Type B pancreatic cell (in vitro differentiated cells): ENCODE results near the gene STAT1. TPM values are rescaled to one million over a fixed set of nuclear protein-coding genes. Genes with fewer than 3 reads are reported as not detected.

Experiments
- DNase-seq: peaks from one replicate; pipeline ENCODE4 v3.0.0; 2021; ENCODE audit warnings: mixed read lengths; ENCODE audit not compliant: unreplicated experiment; ENCODE audit errors: extremely low spot score
- H3K27ac Mint-ChIP-seq: 2 replicates; pipeline ENCODE4 v1.8.0; 2021; ENCODE audit warnings: mild to moderate bottlenecking, mixed read lengths
- H3K27me3 Mint-ChIP-seq: 2 replicates; pipeline ENCODE4 v1.8.0; 2021; ENCODE audit warnings: mixed read lengths
- H3K36me3 Mint-ChIP-seq: 2 replicates; pipeline ENCODE4 v1.8.0; 2021; ENCODE audit warnings: mixed read lengths
- H3K4me1 Mint-ChIP-seq: one replicate; pipeline ENCODE4 v1.8.0; 2021; ENCODE audit warnings: mixed read lengths; ENCODE audit not compliant: unreplicated experiment
- H3K4me3 Mint-ChIP-seq: 2 replicates; pipeline ENCODE4 v1.8.0; 2021; ENCODE audit warnings: mild to moderate bottlenecking, mixed read lengths
- H3K9me3 Mint-ChIP-seq: 2 replicates; pipeline ENCODE4 v1.8.0; 2021; ENCODE audit warnings: mixed read lengths
- CTCF ChIP-seq: fragments of 200-600 bp; sonication (generic); conservative IDR thresholded peaks from 2 replicates; pipeline ENCODE4 v1.5.0; 2021; ENCODE audit warnings: antibody characterized with exemption, mild to moderate bottlenecking
- total RNA-seq: library from RNA; stranded (reverse); gene quantifications from 2 replicates; pipeline ENCODE4 v1.2.1, GENCODE V29; 2021; ENCODE audit warnings: low replicate concordance

The STAT1 gene
- total RNA-seq, 1 donor from 2014 or later: 52.8 TPM

- Mint-ChIP-seq H3K36me3 (no peaks in the 10 kb centered on the region), H3K4me1 (peaks cover 14% of the 10 kb centered on the region), H3K4me3 (no peak overlapping the region), H3K27ac (no peak overlapping the region), H3K9me3 (peaks cover 7% of the 10 kb centered on the region), H3K27me3 (no peaks in the 10 kb centered on the region)
- no peak for DNase-seq
- TF ChIP-seq CTCF: no peak
Observed at GRCh38 chr2:191048073-191048472, 34.1 kb upstream of the STAT1 start.

- Mint-ChIP-seq H3K36me3 (no peaks in the 10 kb centered on the region), H3K4me1 (peaks cover 8% of the 10 kb centered on the region), H3K9me3 (peaks cover 7% of the 10 kb centered on the region), H3K27me3 (no peaks in the 10 kb centered on the region), H3K4me3 (no peak overlapping the region), H3K27ac (no peak overlapping the region)
- no peak for DNase-seq
- TF ChIP-seq CTCF: no peak
Observed at GRCh38 chr2:191045141-191045540, 31.2 kb upstream of the STAT1 start.

GRCh38 chr2:191043438-191043837 lies 29.5 kb upstream of the STAT1 start:
- H3K4me1 Mint-ChIP-seq: no peaks in the 10 kb centered on the region
- DNase-seq: no peak
- no peaks in the 10 kb centered on the region for H3K27me3 Mint-ChIP-seq

GRCh38 chr2:191041418-191042161 lies 27.6 kb upstream of the STAT1 start:
- H3K36me3 Mint-ChIP-seq: no peaks in the 10 kb centered on the region
- no peak for TF ChIP-seq CTCF
- H3K4me1 Mint-ChIP-seq: no peaks in the 10 kb centered on the region
- H3K27me3 Mint-ChIP-seq: no peaks in the 10 kb centered on the region
- peaks cover 7% of the 10 kb centered on the region for H3K9me3 Mint-ChIP-seq
- H3K27ac Mint-ChIP-seq: no peak overlapping the region
- no peak overlapping the region for H3K4me3 Mint-ChIP-seq
- DNase-seq: no peak

More at GRCh38 chr2:191043438-191043837, 29.5 kb upstream of the STAT1 start:
- TF ChIP-seq CTCF: no peak
- Mint-ChIP-seq H3K36me3 (no peaks in the 10 kb centered on the region), H3K4me3 (no peak overlapping the region), H3K9me3 (peaks cover 7% of the 10 kb centered on the region), H3K27ac (no peak overlapping the region)

GRCh38 chr2:191039616-191040015 lies 25.6 kb upstream of the STAT1 start:
- DNase-seq: no peak
- Mint-ChIP-seq H3K36me3 (no peaks in the 10 kb centered on the region), H3K9me3 (peaks cover 5% of the 10 kb centered on the region), H3K27me3 (no peaks in the 10 kb centered on the region), H3K27ac (no peak overlapping the region), H3K4me3 (no peak overlapping the region), H3K4me1 (no peaks in the 10 kb centered on the region)
- TF ChIP-seq CTCF: no peak
